HG03439 (cell line): ENCODE data around the gene RENBP.
A peak's percentile ranks its signal among the peaks of the same experiment; 100 is the strongest.

Experiments
- ATAC-seq: cut with Tn5 transposase; IDR thresholded peaks from one replicate; pipeline ENCODE4 v1.9.1; 2021; ENCODE audit warnings: mild to moderate bottlenecking, moderate library complexity; ENCODE audit not compliant: unreplicated experiment

The RENBP gene

DNA sequence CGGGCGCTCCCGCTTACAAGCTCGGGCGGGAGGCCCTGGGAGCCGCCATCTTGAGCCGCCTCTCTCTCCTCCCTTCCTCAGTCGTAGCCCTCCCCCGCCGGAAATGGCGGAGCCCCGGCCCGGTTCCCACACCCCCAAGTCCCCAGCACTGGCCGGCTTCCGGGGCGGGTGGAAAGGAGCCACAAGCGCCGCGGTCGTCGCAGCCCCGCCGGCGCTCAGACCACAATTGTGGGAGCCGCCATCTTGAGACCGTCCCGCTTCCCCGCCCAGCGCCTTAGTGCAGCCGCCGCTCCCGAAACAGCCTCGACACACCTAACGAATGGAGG, 26.6 kb upstream of the RENBP start:
- peak; percentile 30 for ATAC-seq

DNA sequence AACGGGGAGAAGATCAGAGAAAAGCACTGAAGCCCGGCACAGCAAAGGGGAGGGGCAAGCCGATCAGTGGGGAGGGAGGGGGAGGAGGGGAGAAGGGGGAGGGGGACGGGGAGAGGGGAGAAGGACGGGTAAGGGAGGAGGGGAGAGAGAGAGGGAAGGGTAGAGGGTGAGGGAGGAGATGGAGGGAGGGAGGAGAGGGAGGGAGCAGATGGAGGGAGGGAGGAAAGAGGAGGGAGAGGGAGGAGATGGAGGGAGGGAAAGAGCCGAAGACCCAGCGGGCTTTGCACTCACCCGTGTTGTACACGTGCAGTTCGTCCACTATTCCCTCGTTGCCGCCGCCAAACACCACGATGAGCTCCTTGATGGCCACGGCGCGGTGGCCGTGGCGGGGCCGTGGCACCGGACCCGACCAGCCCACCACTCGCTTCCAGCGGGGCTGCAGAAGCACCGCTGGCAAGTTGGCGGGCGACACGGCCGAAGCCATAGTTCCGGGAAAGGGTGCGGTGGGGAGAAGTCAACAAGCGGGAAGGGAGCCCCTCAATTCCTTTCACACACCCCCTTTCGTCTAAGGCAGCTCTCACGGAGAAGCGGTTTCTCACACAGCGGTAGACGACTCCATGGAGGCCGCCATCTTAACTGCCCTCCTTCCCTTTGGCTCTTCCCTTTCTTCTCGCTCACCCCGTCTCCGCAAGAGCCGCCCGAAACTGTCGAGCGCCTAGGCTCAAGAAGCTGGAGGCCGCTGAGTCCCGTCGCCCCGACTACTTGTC, 26.1 kb upstream of the RENBP start:
- peak; percentile 5 for ATAC-seq

DNA sequence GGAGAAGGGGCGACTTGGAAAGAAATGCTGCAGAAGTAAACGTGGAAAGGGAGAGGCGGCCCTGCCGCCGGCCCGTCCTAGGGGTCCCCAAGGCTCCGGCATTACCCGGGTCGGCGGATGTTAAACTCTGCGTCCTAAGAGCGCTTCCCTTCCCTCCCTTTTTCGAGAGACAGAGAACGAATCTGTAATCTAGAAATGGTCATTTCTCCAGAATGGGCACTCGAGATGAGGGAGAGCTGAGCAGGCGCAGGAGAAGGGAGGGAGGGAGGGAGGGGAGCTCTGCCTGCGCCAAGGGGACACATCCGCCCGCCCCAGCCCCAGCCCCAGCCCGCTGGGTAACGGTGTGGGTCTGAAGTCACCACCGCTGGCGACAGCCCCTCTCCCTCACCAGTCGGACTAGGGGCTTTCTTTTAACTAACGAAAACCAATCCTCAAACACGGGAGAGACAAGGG, 25.5 kb upstream of the RENBP start:
- no peak for ATAC-seq

DNA sequence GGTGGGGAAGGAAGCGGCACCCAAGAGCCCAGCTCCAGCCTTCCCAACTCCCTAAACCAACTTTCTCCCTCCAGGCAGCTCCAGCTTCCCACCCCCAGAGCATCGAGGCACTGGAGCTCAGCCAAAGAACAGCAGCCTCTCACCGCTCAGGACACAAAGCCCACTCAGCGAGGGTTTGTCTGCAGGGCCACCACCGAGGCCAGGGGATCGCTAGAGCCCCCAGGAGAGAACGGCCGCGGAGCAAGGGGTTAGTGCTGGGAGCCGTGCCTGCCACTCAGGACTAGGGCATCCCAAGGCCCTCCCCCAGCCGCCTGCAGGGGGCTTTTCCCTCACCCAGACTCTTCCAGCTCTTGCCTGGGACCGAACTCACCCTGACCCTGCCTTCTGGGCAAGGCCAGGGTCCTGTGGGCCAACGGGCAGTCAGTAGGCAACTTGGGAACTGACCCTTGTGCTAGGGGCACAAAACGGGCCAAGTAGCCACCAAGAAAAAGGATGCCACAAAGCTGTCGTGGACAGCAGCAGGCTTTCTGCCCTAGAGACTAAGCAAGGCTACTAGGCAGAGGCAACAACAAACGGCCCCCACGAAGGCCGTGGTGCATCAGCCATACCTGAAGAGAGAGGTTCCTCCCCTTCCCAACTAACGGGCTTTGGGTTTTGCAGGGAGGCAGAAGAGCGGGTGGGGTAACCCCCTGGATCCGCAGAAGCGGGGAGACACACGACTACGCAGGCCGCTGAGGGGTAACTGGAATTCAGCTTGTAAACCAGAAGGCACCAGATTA, 24.9 kb upstream of the RENBP start:
- no peak for ATAC-seq

DNA sequence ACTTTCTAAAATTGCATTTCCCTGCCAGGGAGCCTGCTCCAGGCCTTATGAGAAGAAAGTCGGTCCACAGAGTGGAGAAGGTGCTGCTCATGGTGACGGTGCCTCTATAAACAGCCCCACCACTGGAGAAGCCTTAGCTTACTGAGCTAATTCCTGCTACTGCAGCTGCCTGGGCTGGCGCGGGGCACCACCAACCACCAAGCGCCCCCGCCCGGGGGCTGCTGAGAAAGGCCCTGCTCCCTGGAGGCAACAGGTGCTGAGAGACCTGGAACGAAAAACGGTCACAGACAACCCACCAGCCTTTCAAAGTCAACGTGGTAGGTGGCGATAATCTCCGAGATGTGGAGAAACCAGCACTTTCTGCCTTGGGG, 24.3 kb upstream of the RENBP start:
- no peak for ATAC-seq

DNA sequence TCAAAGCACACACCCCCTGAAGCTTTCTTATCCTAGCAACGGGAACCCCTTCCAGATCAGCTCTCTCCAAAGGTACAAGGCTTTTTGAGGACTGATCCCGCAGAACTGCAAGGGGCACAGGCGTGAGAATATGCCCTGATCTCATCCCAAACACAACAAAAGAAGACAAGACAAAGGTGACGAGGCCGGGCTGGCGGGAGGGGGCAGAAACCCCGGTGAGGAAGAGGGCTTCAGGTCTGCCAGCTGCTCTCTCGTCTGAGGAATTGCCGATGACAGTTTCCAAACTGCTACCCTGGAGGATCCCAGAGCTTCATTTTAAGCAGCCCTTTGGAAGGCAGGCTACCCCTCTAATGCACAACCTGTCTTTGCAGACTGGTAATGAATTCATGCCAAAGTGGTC, 23.8 kb upstream of the RENBP start:
- ATAC-seq = no peak

DNA sequence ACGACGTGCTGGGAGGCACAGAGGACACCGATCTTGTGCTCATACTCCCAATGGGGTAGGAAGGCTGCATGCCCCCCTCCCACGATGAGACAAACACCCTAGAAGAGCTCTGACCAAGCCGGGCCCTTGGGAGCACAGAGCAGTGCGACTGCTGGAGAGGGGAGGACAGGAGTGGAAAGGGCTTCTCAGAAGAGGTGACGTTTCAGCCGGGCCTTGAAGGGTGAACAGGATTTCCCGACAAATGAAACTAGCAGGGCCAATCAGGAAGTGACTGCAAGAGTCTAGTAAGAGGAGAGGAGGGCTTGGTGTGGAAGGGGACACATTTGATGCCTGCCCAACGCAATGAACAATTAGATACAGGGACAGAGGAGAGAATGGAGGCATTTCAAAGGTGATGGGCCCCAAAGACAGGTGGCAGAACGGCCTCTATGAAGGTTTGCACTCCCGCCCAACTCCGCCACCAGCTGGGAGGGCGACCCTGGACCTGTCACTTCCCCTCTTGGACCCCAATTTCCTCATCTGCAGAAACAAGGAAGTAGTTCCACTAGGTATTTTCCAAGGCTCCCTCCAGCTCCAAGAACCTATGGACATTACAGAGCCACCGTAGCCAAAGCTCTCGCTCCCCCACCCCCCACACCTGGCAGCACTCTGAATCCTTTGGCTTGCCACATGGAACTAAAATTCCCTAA, 23.2 kb upstream of the RENBP start:
- no peak for ATAC-seq

DNA sequence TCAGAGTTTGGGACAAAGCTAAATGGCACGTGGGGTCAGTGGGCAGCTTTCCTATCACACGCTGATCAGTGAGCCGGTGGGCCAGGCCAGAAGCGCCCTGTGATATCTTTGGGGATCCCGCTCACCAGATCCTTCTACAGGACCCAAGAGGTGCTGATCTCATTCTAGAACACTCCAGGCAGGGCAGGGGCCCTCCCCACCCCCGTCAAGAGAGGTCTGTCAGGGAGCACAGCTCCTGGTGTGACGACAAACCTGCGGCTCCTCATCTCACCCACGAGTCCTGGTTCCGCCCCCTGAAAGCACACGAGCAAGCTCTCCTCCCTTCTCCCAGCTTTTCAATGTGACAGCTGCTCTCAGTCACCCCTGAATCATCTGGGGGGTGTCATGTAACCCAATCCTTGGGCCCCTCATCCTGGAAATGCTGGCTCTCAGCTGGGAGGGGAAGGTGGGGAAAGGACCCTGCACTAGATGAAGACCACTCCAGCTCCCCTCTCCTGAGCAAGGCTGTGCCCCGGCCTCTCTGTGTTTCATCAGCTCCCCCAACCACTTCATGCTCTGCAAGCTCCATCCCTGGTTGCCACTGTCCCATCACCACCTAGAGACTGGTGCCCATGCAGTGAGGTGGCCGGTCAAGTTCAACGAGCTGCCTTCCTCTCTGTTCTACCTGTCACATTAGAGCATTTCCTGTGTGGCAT, 22.5 kb upstream of the RENBP start:
- no peak for ATAC-seq

DNA sequence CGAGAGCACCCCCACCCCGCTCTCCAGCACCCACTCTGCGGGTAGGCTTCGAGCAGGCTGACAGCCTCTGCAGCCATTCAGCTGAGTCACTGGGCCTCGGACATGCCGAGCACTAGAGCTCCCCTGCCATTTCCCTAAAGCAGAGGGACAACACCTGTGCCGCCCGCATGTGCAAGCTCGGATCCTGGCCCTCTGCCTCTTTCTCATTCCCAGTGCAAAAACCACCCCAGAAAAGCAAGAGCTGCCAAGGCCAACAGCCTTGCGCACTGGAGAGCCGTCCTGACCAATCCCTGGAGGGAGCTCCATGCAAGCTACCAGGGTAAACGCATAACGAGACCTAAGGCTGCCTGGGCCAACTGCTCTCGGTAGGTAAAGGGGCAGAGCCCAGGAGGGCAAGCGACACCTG, 21.8 kb upstream of the RENBP start:
- ATAC-seq = no peak

DNA sequence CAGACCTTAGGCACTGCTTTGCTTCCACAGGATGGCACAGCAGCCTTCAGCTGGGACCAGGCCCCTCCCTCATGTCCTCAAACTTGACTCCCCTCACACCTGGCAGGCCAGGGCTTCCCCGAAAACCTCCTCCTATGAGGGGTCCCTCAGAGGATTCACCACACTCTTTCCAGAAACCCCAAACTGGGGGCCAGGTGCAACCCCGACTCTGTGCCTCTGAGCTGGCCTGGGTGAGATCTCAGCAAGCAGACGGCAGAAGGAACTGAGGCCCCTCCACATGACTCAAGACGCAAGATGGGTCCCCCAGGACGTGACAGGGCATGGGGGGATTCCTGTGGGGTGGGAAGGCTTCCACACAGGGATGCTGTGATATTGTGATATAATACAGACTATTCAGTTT, 21.0 kb upstream of the RENBP start:
- no peak for ATAC-seq

DNA sequence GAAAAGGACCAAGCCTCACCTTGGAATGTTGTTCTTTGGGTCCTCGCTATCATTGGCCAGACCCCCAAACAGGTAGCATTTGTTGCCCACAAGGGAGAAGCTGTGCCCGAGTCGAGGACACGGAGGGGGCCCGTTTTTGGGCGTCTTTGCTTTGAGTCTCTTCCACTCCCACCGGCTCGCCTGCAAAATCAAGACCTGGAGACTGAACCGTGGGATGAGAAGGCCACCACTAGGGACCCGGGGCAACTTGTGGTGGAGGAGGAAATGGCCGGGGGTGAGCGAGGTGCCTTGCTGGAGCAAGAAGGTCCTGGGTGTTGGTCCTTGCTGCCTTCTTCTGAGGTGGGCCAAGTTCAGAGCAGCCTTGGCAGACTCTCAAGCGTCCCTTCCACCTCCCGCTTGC, 19.7 kb upstream of the RENBP start:
- no peak for ATAC-seq

DNA sequence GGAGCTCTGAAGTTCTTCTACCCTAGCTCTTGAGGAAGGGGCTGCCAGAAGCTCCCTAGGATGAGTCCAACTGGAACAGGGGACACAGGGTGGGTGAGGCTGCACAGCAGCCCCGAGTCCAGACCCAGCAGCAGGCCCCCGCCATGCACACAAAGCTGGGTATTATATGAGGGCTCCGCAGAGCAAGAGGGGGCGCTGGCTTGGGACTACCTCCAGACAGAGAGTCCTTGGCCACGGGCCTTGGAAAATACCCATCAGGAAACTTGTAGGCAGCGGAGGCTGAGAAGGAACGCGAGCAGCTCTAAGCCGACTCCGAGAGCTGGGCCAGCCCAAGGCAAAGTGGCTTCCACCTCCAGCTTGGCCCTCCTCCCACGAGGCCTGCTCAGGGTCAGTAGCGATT, 19.1 kb upstream of the RENBP start:
- no peak for ATAC-seq

DNA sequence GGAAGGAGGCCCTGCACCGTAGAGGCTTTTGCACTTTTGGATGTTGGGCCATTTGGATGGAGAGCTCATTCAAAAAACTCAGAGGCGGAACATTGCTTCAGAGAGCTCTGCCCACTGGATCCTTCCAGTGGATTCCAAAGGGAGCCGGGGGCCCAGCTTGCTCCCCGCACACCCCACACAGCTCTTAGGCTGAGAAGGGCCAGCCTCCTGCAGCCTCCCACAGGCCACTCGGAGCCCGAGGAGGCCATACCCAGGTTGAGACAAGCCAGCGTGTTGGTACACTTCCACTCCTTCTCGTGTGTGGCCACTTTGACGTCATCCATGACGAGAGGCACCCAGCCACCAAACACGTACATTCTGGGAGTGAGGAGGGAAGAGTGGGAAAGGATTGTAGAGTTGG, 16.8 kb upstream of the RENBP start:
- no peak for ATAC-seq

DNA sequence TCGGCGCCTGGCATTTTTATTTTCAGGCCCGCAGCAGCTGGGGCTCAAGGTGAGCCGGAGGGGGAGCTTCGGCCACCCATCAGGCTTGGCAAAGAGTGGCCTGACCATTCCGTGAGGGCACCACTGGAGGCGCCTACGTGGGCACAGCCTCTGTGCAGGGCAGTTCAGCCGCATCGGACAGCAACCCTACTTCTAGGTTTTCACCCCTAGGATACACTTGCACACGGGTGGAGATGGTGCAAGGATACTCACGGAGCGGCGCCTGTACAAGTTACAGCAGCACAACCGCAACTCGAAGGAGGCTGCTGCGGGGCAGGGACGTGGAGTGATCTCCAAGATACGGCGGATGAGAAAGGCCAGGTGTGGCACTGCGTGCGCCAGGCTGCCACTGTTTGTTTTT, 16.3 kb upstream of the RENBP start:
- no peak for ATAC-seq

DNA sequence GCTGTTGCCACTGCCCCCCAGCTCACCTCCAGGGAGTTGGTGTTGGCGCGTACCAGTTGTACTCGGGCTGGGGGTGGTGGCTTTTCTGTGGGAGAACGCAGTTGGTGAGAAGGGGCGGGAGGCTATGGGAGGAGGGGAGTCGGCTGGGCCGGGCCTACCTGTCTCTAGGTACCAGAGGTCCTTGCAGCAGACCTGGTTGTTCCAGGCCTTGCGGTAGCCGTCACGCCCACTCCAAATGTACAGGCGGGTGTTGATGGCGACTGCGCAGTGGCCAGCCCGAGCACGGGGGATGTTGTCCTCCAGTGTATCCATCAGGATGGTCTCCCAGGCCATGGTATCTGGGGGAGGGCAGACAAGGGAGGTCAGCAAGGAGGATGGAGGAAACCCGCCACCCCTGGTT, 15.6 kb upstream of the RENBP start:
- ATAC-seq = no peak

DNA sequence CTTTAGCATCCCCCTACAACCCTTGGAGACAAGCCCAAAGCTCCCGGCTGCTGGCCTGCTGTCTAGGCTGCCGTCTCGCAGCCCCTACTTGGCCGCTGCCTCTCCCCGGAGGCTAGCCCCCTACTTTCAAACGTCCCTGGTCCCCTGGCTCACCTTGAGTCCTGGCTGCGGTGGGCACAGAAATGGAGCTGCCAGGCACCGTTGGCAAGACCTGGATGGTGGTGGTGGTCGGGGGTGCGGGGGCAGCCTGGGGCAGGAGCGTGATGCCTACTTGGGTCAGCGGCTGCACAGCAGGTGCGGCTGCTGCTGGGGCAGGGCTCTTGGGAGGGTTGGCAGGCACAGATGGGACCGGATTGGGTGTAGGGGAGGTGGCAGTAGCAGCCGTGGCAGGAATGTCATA, 15.2 kb upstream of the RENBP start:
- ATAC-seq = no peak

DNA sequence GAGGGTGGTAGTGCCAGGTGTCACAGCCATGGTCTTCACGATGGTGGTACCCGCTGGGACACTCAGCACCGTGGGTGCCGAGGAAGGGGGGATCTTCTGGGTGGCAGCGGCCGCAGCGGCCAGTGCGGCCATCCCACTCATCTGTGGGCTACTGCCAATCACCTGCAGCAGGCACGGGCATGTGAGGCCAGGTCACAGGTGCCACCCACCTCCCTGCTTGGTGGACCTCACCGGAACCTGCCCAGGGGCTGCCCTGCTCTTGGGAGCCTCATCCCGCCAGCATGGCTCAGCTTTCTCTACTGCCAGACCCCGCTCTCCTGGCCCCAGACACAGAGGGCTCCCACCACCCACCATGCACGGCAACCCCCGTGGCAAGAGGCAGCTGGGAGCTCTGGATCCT, 14.2 kb upstream of the RENBP start:
- ATAC-seq = no peak

DNA sequence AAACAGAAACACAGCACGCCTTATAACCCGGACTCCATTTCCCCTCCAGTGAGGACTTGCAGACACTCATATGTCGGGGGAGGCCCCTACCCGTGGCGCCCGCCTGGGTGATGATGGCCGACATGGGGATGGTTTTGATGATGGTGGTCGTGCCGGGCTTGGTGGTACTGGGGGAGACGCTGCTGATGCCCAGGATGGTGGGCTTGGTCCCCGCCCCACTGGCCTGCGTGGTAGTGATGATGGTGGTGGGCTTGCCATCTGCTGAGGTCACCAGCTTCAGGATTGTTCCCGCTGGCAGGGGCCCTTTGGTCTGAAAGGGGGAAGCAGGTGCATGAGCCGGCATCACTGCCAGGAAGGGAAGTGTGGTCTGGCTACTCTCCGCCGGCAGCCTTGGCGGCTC, 12.8 kb upstream of the RENBP start:
- ATAC-seq = no peak

DNA sequence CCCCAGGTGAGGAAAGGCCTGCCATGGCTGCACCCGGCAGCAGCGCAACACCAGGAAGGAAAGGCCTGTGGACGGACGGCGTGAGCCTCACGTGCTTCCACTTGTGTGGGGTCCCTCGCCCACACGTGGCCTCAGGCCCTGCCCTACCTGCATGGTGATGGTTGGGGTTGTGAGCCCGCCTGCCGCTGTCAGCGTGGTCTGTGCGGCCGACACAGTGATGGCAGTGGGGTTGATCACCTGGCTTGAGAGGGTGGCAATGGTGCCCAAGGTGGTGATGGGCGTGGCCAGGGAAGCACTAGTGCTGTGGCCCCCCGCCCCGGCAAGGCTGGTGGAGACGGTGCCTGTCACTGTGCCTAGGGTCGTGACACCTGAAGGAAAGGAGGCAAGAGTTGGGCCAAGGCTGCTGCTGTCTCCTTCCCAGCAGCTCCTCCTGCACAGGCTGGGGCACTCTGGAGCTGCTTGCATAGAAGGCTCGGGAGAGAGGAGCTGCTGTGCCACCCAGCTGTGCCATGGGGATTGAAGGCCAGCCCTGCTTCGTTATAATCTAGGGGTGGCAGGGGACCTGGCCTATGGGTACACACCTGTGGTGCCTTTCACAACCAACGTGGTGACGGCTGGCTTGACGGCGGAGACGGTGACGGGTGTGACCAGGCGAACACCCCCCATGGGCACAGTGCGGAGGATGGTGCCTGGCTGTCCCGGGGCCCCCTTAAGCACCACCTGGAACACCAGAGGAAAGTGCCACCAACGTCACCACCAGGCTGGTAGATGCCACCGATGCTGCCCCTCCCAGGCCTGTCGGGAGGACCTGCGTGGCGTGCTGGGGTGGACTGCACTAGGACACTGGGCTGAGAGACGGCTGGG, 11.8 kb upstream of the RENBP start:
- ATAC-seq = no peak

DNA sequence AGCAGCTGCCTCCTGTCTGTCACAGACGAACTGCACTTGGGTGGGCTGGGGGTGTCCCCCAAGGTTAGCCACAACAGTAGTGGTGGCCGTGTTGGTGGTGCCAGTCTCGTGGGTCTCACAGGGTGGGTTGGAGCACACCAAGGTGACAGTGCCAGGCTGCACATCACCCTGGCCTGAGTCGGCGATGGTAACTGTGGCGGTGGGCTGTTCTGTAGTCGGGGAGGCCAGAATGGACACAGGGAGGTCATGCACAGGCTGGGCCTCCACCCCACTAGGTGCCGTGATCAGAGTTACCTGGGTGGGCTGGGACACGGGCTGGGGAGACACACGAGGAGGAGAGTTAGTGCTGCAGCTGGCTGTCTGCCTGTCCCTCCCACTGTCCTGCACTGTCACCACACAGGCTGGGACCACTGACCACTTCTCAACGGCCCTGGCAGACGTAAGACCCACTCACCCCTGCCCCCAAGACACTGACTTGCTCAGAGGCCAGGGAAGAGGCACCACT, 10.8 kb upstream of the RENBP start:
- no peak for ATAC-seq
